GM18909 (cell line): ENCODE data around the gene ING3.
"Not testable (repeated sequence)": the region's sequence is repeated elsewhere in the genome, so short reads cannot be mapped to it uniquely, and the experiment has no call there.

Experiments used
- ATAC-seq: cut with Tn5 transposase; IDR thresholded peaks from one replicate; pipeline ENCODE4 v1.9.1; 2021; ENCODE audit warnings: mild to moderate bottlenecking; ENCODE audit not compliant: unreplicated experiment, poor library complexity

ING3 gene

DNA sequence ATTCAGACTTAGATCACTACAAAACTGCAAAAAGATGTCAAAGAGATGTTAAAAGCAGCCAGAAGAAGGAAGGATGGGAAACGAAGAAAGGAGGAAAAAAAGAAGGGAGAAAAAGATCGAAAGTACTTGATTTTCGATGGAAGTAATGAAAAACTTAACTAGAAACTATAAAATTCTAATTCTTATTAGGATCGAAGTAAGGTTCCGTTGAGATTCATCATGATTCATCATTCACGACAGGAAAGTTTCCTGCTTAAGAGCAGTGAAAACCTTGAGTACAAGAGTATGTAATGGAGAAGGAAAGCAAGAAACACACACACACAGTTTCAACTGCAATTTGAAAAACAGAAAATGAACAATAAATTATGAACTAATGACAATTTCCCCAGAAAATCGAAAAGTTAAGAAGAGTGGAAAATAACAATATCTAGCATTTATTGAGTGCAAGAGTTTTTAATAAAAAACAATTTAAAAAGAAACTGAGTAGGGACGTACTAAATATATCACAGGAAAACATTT lies 1.1 kb upstream of the ING3 start:
- ATAC-seq, result no peak

DNA sequence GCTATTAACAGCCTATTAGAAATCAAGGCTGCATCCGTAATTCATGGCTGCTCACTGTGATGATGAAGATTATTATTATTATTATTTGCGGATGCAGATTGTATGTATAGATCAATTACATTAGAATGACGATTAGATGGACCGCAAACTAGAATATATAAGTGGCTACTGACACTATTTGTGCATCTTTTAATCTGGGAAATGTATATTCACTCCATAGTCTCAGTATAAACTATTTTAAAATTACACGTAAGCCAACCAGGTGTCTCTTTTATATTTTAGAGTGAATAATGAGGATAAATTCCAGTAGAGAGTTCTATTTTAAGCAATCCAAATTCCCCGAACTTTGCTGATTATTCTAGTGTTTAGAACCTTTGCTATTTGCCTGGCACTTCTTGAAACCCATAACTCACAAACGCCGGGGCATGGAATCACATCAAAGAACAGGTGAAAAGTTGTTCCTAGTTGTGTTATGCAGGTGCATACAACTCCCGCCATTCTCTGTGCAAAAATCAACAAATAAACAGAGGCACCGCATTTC lies 509 bp upstream of the ING3 start:
- no peak for ATAC-seq

DNA sequence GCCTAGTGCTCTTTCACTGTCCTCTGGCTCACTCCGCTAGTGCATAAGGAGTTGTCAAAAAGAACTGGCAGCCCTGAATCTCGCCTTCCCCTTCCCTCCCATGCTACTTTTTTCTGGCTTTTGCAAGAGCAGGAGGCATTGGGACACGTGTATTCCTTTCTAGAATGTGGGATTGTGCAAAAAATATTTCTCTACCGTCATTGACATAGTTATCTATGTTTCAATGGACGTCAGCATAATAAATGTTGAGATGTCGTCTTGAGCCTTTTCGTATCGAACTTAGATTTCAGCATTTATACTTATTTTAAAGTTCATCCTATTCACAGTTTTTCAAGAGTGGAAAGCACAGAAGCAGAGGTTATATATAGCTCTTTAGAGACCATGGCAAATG lies 727 bp downstream of the ING3 start:
- ATAC-seq, result no peak

DNA sequence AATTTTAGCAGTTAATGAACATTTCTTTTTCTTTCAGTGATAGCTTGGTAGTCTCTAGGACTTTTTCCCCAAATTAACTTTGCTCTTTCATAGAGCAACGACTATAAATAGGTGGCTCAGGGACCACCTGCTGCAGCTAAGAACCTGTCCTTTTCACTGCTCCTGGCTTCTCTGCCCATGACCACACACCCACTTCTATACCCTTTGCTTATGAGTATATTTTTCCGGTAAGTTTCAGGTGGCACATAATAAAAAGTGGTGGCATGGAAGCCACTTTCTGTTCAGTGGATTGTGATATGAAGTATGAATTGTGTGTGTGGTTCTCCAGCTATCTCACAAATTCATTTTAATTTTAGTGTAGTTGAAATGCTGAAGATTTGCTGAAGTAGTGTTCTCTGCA lies 1.2 kb downstream of the ING3 start:
- ATAC-seq, result no peak

DNA sequence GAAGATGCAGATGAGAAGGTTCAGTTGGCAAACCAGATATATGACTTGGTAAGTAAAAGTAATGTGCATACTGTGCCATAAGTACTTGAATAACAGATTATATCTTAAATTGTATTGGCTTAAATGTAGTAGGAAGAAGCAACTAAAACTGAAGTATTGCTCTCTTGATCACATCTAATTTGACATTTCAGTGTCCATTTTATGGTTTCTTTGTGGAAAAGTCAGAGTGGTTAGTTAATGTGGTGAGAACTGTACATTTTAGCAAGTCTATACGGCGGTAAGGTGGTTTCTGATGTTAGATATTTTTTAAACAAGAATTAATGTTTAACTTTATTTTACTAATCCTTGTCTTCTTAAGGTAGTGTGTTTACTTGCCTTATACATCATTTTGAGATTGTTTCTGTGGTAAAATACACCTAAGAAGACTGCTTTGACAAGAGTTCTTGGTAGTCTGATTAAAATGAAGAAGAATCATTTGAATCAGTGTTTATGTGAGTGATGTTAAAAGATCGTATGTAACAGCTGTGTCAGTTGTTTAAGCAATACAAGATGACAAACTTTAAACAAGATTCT lies 5.1 kb downstream of the ING3 start:
- ATAC-seq, result peak; percentile 53

DNA sequence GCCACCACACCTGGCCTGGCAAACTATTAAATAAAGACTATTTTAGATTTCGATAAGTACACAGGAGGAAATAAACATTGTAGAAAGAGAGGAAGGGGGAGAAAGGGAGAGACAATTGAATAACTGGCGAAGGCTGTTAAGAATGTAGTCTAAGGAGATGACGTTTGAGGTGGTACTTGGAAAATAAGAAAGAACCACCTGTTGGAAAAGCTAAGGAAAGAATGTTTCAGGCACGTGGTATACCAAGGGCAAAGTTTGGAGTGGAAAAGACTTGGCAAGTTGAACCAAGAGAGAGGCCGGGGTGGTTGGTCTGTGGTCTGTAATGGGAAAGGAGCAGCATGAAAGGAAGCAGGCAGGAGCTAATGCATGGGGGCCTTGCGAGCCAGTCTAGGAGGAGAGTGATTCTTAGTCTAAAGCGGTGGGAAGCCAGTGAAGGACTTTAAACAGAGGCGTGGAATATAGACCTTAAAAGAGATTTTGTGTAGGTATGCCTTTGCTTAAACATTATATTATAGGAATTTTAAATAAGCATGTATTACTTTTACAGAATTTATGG lies 9.4 kb downstream of the ING3 start:
- ATAC-seq, result no peak

DNA sequence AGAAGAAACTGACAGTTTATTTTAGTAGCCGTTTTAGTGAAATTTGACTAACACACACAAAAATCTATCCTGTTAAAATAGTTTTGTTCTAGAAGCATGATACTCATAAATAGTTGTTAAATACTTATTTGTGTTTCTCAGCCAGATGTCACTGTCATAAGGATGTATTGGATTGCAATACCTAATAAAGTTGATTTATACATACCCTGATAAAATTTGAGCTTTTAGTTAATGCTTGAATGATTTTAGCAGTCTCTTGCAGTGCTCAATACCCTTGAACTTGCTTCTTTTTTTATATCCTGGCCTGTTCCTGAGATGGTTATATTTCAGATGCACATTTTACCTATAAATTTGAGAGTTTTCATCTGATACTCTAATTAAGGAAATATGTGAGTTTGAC lies 10.1 kb downstream of the ING3 start:
- no peak for ATAC-seq

DNA sequence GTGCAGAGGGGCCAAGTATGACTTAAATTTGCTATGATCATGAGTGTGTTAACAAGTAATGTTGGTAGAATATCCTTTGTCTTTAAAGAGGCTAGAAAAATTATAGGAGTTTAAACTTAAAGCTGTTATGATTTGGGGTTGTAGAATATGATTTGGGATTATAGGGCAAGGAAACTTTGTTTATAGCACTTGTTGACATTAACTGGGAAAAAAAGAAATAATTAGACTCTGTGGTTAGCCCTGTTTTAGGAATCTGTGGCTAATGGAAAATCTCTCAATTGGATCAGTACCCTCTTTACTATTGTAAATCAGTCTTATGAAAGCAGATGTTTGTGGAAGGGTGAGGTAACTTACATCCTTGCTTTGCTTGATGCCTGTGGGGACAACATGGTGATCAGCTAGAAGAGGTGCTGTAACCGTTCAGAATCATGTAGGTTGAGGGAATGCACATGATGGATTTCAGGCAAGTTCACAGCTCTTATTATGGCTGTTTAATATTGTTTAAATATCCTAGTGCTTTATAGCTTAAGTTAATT lies 11.1 kb downstream of the ING3 start:
- no peak for ATAC-seq

DNA sequence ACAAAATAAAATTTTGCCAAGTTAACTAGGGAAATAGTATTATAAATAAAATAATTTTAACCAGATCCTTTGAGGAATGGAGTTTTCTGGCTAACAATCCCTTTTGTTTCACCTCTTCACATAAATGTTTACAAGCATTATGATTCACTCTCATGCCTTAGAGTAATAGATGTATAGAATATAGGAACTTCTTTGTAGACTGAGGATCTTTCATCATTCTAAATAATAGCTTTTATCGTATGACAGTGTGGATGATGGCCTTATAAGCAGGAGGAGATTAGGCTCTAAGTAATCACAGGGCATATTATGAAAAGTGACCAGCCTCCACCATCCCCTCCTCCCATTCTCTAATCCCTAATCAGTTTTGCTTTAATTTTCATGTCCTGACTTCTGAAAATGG lies 13.5 kb downstream of the ING3 start:
- no peak for ATAC-seq

DNA sequence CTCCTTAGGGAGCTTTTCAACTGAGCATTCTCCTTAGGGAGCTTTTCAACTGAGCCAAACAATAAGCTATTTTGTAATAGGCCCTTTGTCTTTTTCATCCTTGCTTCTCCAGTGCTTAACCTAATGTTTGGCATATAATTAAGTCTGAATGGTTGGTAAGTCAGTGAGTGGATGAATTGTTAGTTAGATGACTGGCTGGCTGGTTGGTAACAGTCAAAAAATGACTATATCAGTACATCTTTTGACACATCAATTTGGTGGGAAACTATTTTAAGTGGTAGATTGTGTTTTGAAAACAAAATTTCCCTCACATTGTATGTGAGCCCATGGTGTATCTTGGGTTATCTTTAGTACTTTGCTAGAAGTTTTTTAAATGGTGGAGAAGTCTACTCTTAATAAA lies 16.4 kb downstream of the ING3 start:
- no peak for ATAC-seq

DNA sequence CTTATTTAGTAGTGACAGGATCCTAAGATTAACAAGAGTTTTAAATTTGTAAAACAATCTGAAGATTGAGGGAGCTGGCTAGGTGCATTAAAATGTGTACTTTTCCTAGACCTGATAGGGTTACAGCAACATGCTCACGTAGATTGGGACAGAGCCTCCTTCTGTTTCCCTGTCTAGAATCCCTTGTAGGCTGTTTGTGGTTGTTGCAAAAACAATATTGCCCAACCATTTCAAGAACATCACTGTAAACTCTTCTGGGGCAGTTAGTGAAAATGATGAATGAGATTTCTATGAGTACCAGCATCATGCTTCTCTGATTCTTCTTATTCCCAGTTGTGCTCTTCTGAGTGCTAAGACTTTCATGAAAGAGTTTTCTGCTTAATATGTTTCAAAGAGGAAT lies 23.3 kb downstream of the ING3 start:
- ATAC-seq, result no peak

DNA sequence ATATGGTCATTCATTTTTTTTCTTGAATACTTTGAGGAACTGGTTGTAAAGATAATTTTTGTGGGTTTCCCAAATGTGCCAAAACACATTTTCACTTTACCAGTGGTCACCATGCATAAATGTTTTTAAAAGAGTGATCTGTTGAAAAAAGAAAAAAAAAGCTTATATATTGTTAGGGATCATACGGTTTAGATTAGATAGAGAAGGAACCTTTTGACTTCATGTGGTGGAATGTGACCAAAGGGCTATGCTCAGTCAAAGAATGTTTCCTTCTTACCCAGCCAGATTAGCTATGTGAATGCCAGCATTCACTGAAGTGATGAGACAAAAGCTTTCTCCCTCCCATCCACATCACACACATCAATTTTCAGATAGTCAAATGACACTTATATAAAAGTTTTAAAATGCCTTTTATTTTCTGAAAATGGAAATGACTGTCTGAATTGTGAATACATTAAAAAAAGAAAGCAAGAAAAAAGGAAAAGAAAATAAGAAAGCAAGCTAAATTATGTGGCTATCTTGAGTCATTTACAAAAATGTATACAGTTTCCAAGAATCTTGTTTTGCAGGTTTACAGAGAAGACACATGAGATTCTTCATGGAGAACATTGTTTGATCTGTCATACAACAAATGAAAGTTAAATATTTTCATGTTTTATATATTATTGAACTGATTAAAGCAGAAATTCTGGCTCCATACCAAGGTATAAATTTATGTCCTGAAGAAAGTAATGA lies 29.4 kb downstream of the ING3 start:
- no peak for ATAC-seq

DNA sequence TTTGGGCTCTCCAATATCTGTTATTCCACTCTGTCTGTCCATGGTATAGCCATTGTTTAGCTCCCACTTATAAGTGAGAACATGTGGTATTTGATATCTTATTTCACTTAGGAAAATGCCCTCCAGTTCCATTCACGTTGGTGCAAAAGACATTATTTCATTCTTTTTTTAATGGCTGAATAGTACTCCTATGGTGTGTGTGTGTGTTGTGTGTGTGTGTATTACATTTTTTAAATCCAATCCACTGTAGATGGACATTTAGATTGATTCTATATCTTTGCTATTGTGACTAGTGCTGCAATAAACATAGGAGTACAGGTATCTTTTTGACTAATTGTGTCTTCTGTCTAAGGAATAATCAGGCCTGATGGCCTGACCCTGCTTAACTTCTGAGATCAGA lies 30.5 kb downstream of the ING3 start:
- no peak for ATAC-seq

DNA sequence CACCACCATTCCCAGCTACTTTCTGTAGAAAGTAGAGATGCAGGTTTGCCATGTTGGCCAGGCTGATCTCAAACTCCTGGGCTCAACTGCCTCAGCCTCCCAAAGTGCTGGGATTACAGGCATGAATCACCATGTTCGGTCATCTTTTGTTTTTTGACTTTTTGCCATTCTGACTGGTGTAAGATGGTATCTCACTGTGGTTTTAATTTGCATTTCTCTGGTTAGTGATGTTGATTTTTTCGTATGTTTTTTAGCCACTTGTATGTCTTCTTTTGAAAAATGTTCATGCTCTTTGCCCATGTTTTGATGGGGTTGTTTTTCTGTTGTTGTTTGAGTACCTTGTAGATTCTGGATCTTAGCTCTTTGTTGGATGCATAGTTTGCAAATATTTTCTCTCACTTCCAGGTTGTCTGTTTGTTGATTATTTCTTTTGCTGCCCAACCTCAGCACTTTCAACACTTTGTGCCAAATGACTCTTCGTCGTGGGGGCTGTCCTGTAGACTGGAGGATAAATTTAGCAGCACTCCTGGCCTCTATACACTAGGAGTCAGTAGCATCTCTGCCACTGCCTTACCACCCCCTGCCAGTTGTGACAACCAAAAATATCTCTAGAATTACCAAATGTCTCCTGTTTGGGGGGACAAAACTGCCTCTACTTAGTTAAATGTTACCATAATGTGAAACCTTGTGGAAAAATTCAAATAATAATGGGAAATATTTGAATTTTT lies 31.5 kb downstream of the ING3 start:
- ATAC-seq, result peak; percentile 51

DNA sequence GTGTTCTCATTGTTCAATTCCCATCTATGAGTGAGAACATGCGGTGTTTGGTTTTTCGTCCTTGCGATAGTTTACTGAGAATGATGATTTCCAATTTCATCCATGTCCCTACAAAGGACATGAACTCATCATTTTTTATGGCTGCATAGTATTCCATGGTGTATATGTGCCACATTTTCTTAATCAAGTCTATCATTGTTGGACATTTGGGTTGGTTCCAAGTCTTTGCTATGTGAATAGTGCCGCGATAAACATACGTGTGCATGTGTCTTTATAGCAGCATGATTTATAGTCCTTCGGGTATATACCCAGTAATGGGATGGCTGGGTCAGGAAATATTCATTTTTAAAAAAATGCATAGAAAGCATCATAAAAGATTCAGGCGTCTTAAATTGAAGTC lies 33.0 kb downstream of the ING3 start:
- not testable (repeated sequence) for ATAC-seq

DNA sequence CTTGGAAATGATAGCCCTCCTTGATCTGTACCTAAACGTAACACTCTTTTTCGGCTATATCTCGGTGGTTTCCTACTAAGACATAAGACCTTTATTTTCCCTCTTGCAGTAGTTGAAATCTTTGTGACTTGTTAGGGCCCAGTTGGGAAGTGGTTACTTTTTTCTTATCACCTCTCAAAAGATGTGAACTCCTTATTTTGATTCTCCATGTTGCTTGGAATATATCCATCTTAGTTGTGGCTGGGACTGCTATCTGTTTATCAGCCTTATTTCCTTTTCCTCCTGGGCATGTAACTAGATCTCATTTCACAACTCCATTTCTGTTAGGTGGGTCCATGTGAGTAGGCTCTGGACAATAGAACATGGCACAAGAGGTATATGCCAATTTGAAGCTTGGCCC lies 33.8 kb downstream of the ING3 start:
- no peak for ATAC-seq

DNA sequence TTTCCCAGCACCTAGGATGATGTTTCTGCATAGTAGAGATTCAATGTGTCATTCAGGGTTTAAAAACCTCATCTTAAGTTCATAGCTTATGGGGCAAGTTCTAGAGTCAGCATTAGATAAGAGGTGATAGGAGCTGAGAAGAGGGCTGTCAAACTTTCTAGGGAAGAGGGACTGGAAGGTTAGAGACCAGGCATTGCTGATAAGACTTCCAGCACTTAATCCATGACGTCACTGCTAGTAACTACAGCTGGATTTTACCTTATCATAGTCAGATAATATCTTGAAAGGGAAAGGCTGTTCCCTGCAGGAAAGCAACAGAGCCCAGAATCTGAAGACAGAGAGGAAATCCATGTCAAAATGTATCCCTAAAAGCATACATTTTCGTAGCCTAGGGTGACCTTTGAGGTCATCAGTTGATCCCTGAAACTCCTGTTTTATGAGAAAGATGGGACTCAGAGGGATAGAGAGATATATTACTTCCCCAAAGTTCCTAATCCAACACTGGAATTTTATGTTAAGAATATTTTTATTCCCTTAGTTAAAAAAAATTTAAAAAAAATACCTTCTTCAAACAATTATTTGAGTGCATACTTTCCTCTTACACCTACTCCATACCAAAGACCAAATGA lies 34.7 kb downstream of the ING3 start:
- no peak for ATAC-seq

DNA sequence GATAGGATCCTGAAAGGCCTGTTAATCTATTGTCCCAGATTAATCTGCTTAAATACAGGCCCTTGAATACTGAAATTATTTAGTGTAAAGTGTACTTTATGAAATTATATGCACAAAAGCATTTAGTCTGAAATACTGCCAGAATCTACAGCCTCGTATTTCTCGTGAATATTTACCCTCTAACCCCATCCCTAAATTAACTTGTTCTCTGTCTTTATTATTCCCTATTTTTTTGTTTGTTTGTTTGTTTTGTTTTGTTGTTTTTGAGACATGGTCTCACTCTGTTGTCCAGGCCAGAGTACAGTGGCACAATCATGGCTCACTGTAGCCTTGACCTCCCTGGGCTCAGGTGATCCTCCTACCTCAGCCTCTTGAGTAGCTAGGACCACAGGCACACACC lies 35.3 kb downstream of the ING3 start:
- no peak for ATAC-seq

DNA sequence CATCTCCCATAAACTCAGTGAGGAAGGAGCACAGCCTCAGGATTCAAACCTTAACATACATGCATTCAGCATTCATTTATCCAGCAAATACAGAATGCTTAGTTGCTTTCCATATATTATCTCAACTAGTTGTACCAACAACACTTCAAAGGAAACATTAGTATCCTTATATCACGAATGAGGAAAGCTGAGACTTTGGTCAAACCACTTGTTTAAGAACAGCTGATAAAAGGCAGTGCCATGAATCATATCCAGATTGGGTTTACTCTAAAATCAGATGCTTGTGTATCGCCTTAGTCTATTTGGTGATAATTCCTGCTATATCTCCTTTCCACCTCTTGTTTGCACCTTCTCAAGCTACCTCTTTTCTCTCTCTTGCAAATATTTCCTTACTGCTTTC lies 36.1 kb downstream of the ING3 start:
- ATAC-seq, result no peak

DNA sequence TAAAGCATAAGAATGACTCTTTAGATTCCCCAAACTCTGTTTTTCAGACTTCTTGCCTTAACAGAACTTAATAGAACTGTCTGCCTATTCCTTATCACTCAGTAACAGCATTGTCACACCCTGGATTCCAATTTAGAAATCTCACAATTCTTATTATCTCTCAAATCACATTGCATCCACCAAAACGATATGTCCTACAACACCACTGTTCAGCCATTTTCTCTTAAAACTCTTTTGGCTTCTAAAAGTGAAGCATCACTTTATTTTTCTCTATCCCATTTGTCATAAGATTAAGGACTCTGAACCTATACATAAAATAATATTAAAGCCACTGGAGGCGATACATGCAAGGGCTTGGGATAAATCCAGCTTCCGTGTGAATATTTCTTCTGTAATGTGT lies 36.7 kb downstream of the ING3 start:
- no peak for ATAC-seq
